ENCODE data around the gene CHD9.

DNA sequence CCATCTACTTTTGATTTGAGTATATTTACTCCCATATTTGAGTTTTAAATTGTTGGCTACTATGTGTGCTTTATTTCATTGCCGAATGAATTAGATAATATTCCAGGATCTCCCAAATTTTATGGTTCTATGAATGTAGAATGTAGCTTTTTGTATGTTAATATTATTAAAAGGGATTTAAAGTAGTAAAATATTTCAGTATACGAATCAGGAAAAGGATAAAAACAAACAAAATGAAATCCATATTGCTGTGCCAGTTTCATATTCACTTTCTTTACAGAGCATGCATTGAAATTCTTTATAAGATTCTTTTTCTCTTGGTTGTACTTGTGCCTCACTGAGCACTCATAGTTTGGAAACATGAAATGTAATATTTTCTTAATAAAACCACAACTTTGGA lies 155.1 kb downstream of the CHD9 start:
- TF ChIP-seq RARB (CRISPR knock-in tag; IDR thresholded peaks at IDR 0.05) (no peak), ISL1 (CRISPR knock-in tag; IDR thresholded peaks at IDR 0.05) (no peak), ZNF565 (CRISPR knock-in tag; conservative IDR thresholded peaks at IDR 0.05; ENCODE audit: low read depth) (no peak), ZFP3 (CRISPR knock-in tag; IDR thresholded peaks at IDR 0.05) (no peak), GLIS3 (CRISPR knock-in tag; IDR thresholded peaks at IDR 0.05) (no peak), OSR1 (CRISPR knock-in tag; IDR thresholded peaks at IDR 0.05) (no peak), ZNF8 (CRISPR knock-in tag; IDR thresholded peaks at IDR 0.05) (no peak), POU6F1 (CRISPR knock-in tag; IDR thresholded peaks at IDR 0.05; ENCODE audit: borderline replicate concordance, low read depth) (no peak), ARNTL (CRISPR knock-in tag; IDR thresholded peaks at IDR 0.05; ENCODE audit: borderline replicate concordance, low read depth) (no peak), TCF4 (CRISPR knock-in tag; IDR thresholded peaks at IDR 0.05; ENCODE audit: borderline replicate concordance) (no peak)
- TF ChIP-seq, protein P1, sequence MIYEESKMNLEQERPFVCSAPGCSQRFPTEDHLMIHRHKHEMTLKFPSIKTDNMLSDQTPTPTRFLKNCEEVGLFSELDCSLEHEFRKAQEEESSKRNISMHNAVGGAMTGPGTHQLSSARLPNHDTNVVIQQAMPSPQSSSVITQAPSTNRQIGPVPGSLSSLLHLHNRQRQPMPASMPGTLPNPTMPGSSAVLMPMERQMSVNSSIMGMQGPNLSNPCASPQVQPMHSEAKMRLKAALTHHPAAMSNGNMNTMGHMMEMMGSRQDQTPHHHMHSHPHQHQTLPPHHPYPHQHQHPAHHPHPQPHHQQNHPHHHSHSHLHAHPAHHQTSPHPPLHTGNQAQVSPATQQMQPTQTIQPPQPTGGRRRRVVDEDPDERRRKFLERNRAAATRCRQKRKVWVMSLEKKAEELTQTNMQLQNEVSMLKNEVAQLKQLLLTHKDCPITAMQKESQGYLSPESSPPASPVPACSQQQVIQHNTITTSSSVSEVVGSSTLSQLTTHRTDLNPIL (CRISPR knock-in tag; IDR thresholded peaks at IDR 0.05; ENCODE audit: low read depth) = no peak
- TF ChIP-seq, protein P2, sequence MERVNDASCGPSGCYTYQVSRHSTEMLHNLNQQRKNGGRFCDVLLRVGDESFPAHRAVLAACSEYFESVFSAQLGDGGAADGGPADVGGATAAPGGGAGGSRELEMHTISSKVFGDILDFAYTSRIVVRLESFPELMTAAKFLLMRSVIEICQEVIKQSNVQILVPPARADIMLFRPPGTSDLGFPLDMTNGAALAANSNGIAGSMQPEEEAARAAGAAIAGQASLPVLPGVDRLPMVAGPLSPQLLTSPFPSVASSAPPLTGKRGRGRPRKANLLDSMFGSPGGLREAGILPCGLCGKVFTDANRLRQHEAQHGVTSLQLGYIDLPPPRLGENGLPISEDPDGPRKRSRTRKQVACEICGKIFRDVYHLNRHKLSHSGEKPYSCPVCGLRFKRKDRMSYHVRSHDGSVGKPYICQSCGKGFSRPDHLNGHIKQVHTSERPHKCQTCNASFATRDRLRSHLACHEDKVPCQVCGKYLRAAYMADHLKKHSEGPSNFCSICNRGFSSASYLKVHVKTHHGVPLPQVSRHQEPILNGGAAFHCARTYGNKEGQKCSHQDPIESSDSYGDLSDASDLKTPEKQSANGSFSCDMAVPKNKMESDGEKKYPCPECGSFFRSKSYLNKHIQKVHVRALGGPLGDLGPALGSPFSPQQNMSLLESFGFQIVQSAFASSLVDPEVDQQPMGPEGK (CRISPR knock-in tag; IDR thresholded peaks at IDR 0.05; ENCODE audit: borderline replicate concordance) = no peak

Data from SK-N-SH treated with all-trans-retinoic acid at 6 μM for 48 hours (cell line).